CD4-positive, alpha-beta T cell (primary cell): ENCODE data around the gene MRPL43. TPM values are rescaled to one million over a fixed set of nuclear protein-coding genes. Genes with fewer than 3 reads are reported as not detected.

Experiments
- ATAC-seq: fragments of 200-7000 bp; cut with Tn5 transposase; one replicate; pipeline ENCODE4 v1.10.0; 2022; ENCODE audit warnings: mild to moderate bottlenecking; ENCODE audit not compliant: poor library complexity
- CTCF ChIA-PET: fragments of 350-600 bp; sonication (Branson Sonifier 250); formaldehyde crosslinking; loops from one replicate; lab custom pipeline; 2021; ENCODE audit warnings: antibody characterized with exemption, inconsistent platforms; lab: Charles Lee
- POLR2A ChIA-PET: fragments of 350-600 bp; sonication (Branson Sonifier 250); formaldehyde crosslinking; loops from one replicate; lab custom pipeline; 2021; ENCODE audit warnings: antibody characterized with exemption, inconsistent platforms; lab: Charles Lee
- DNase-seq, 14 experiments: peaks; one replicate each; pipeline ENCODE4 v3.0.0-alpha.2; 2013 to 2020; ENCODE audit warnings: mixed read lengths in 2 of 14
- H3K27ac ChIP-seq, 2 donors: one replicate each; pipeline versions ENCODE4 v1.5.1 to v1.7.0; 2013; ENCODE audit warnings: low read length in 2 of 2, low read depth in 1 of 2, mild to moderate bottlenecking in 1 of 2
- H3K27me3 ChIP-seq, 2 experiments: 1 replicate in 1 of 2; 2 replicates in 1 of 2; pipeline versions ENCODE4 v1.6.1 to v1.7.0; 2013; ENCODE audit warnings: low read length in 2 of 2, control low read depth in 1 of 2, mild to moderate bottlenecking in 1 of 2, moderate library complexity in 1 of 2; ENCODE audit not compliant: insufficient read depth in 2 of 2, control insufficient read depth in 1 of 2
- H3K36me3 ChIP-seq: one replicate; pipeline ENCODE4 v1.6.1; 2013; ENCODE audit warnings: low read length, control low read depth; ENCODE audit not compliant: insufficient read depth
- H3K4me1 ChIP-seq: one replicate; pipeline ENCODE4 v1.6.1; 2013; ENCODE audit warnings: low read length, control low read depth; ENCODE audit not compliant: insufficient read depth
- H3K4me3 ChIP-seq: one replicate; pipeline ENCODE4 v1.5.1; 2013; ENCODE audit warnings: mild to moderate bottlenecking, low read length, moderate library complexity
- H3K9me3 ChIP-seq, 2 experiments: 1 replicate in 1 of 2; 2 replicates in 1 of 2; pipeline versions ENCODE4 v1.6.1 to v1.7.0; 2013; ENCODE audit warnings: low read length in 2 of 2, mild to moderate bottlenecking in 2 of 2, control low read depth in 1 of 2, moderate library complexity in 1 of 2; ENCODE audit not compliant: control insufficient read depth in 1 of 2, insufficient read depth in 1 of 2
- H3K27ac Mint-ChIP-seq: one replicate; pipeline ENCODE4 v1.8.0; 2020; ENCODE audit warnings: mixed read lengths
- H3K27me3 Mint-ChIP-seq: one replicate; pipeline ENCODE4 v1.8.0; 2021; ENCODE audit warnings: mixed read lengths
- H3K36me3 Mint-ChIP-seq: one replicate; pipeline ENCODE4 v1.8.0; 2021; ENCODE audit warnings: low read depth, mixed read lengths
- H3K4me1 Mint-ChIP-seq: one replicate; pipeline ENCODE4 v1.8.0; 2021; ENCODE audit warnings: low read depth, mixed read lengths
- H3K4me3 Mint-ChIP-seq: one replicate; pipeline ENCODE4 v1.8.0; 2020; ENCODE audit warnings: mild to moderate bottlenecking, mixed read lengths
- H3K9me3 Mint-ChIP-seq: one replicate; pipeline ENCODE4 v1.8.0; 2020; ENCODE audit warnings: mixed read lengths
- intact Hi-C, 2 experiments: fragments of 100-400 bp; cut with DNase I in 1 of 2; cut with micrococcal nuclease in 1 of 2; formaldehyde crosslinking; loops; one replicate each; pipeline versions ENCODE4 v1.15.1 to v1.9.0; 2023 to 2025; cut with DNase I, micrococcal nuclease
- total RNA-seq, 174 experiments: library from RNA in 2 of 174; stranded (reverse) in 2 of 174; gene quantifications; one replicate each; pipeline ENCODE4 v1.2.3 and lab custom pipeline; 2021 to 2026
- TF ChIP-seq, protein P1 (sequence below): fragments of 200-600 bp; IDR thresholded peaks from one replicate; pipeline ENCODE4 v1.8.0; 2022; ENCODE audit warnings: antibody characterized with exemption, mild to moderate bottlenecking

Gene MRPL43
- total RNA-seq, 2 experiments from 2014 or later: 28.5 to 31.0 TPM

DNA sequence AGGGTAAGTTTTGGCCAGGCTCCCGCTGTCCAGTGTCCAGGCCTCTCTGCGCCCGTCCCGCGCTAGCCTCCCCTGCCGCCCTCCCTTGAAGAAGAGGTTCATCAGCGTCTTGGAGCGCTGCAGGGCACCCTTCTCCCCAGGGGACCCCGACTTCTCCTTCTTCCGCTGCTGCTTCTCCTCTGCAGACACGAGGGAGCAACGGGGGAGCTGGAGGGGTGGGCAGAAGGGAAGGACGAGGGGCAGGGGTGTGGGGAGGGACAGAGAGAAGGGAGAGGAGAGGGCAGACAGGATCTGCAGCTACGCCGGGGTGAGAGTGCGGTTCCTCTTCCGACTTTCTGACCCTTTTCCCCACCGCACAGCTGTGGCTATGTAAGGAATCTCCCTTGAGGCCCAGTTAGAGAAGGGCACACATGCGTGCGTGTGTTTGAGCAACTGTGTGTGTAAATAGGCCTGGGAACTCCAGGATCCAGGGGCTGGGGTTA is 30.9 kb upstream of the MRPL43 start:
- CTCF ChIA-PET: interaction anchor here (0.9 to 2.5 kb wide), 9 partner anchors 9 to 62 kb away, joined by 3 to 14 read pairs (median 5); no protein-coding TSS in a partner anchor
- POLR2A ChIA-PET: interaction anchor here (0.7 kb wide), 1 partner anchor 14 kb away, joined by 3 read pairs; no protein-coding TSS in a partner anchor
- H3K9me3 ChIP-seq: no peaks in the 10 kb centered on the region
- H3K27ac ChIP-seq: no peak overlapping the region
- H3K36me3 Mint-ChIP-seq: no peaks in the 10 kb centered on the region
- ATAC-seq: no peak
- H3K27me3 Mint-ChIP-seq: peaks cover 73% of the 10 kb centered on the region
- no peak overlapping the region for H3K27ac Mint-ChIP-seq
- intact Hi-C loops: loop anchor here in 1 of 2 experiments (10.0 kb wide), 1 partner anchor 47 kb away; the partner anchor contains the start of gene KAZALD1
- no peaks in the 10 kb centered on the region for H3K36me3 ChIP-seq
- H3K4me1 Mint-ChIP-seq: peaks cover 14% of the 10 kb centered on the region
- TF ChIP-seq, protein P1, sequence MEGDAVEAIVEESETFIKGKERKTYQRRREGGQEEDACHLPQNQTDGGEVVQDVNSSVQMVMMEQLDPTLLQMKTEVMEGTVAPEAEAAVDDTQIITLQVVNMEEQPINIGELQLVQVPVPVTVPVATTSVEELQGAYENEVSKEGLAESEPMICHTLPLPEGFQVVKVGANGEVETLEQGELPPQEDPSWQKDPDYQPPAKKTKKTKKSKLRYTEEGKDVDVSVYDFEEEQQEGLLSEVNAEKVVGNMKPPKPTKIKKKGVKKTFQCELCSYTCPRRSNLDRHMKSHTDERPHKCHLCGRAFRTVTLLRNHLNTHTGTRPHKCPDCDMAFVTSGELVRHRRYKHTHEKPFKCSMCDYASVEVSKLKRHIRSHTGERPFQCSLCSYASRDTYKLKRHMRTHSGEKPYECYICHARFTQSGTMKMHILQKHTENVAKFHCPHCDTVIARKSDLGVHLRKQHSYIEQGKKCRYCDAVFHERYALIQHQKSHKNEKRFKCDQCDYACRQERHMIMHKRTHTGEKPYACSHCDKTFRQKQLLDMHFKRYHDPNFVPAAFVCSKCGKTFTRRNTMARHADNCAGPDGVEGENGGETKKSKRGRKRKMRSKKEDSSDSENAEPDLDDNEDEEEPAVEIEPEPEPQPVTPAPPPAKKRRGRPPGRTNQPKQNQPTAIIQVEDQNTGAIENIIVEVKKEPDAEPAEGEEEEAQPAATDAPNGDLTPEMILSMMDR: no peak
- no peak overlapping the region for H3K4me3 ChIP-seq
- H3K4me3 Mint-ChIP-seq: no peak overlapping the region
- DNase-seq: peak in 2 of 14 experiments; percentile 60 to 65
- H3K4me1 ChIP-seq: peaks cover 25% of the 10 kb centered on the region
- H3K9me3 Mint-ChIP-seq: no peaks in the 10 kb centered on the region
- H3K27me3 ChIP-seq: peaks cover 36 to 39% of the 10 kb centered on the region in 2 experiments

DNA sequence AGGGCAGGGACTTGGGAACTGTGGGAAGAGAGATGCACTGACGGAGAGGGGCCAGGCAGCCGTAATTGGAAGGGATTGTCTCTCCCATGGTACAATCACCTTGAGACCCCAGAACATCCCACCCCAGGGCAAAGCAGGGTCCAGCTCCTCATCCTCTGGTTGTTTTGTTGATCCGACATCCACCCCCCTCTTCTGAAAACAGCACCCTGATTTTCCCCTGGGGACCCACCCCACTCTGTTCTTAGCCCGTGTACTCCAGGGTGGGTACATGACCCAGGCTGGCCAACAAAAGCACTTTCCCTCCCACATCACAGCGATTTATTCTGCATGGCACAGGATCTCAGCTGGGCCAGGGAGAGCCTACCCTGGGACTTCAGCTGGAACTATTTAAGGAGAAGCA is 29.5 kb upstream of the MRPL43 start:
- ChIA-PET POLR2A (interaction anchor here (1.2 kb wide), 1 partner anchor 17 kb away, joined by 3 read pairs; the partner anchor contains the start of gene LZTS2), CTCF (interaction anchor here (1.2 to 1.9 kb wide), 2 partner anchors 15 to 51 kb away, joined by 4 read pairs; no protein-coding TSS in a partner anchor)
- Histone ChIP-seq H3K4me3 (no peak overlapping the region), H3K36me3 (no peaks in the 10 kb centered on the region), H3K4me1 (peaks cover 32% of the 10 kb centered on the region), H3K27ac (no peak overlapping the region), H3K27me3 (peaks cover 36 to 39% of the 10 kb centered on the region in 2 experiments), H3K9me3 (no peaks in the 10 kb centered on the region)
- TF ChIP-seq, protein P1: no peak
- DNase-seq (no peak), ATAC-seq (no peak)
- H3K9me3 Mint-ChIP-seq: no peaks in the 10 kb centered on the region
- H3K27ac Mint-ChIP-seq: no peak overlapping the region
- intact Hi-C loops: loop anchor here in 1 of 2 experiments (10.0 kb wide), 1 partner anchor 48 kb away; the partner anchor contains the start of gene KAZALD1
- H3K4me3 Mint-ChIP-seq: no peak overlapping the region
- peaks cover 20% of the 10 kb centered on the region for H3K4me1 Mint-ChIP-seq
- H3K27me3 Mint-ChIP-seq: peaks cover 72% of the 10 kb centered on the region
- H3K36me3 Mint-ChIP-seq: no peaks in the 10 kb centered on the region

DNA sequence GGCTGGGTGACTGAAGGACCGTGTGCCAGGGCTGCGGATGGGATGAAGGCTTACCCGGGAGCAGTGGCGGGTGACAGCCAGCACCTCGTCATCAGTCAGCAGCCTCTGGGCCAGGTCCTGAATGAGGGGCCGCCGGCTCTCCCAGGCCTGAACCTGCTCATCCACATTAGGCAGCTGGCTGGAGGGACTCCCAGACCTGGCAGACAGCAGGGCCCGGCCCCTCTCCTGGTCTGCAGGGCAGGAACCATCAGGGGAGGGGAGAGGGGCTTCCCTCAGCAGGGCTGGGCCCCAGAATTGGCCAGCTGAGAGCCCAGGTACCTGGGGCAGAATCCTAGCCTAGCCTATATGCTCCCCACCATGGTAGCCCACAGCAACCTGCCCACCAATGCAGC is 28.3 kb upstream of the MRPL43 start:
- ATAC-seq: no peak
- H3K27me3 Mint-ChIP-seq: peaks cover 60% of the 10 kb centered on the region
- POLR2A ChIA-PET: interaction anchor here (1.2 kb wide), 1 partner anchor 15 kb away, joined by 3 read pairs; the partner anchor contains the start of gene LZTS2
- intact Hi-C loops: loop anchor here (2.0 to 10.0 kb wide), 2 partner anchors 49 to 453 kb away; partner anchors contain the start of gene KAZALD1 (in 1 of the 2)
- Histone ChIP-seq H3K27ac (no peak overlapping the region), H3K4me3 (no peak overlapping the region), H3K4me1 (peaks cover 32% of the 10 kb centered on the region), H3K9me3 (no peaks in the 10 kb centered on the region), H3K36me3 (no peaks in the 10 kb centered on the region), H3K27me3 (peaks cover 36 to 39% of the 10 kb centered on the region in 2 experiments)
- CTCF ChIA-PET: interaction anchor here (0.6 kb wide), 1 partner anchor 34 kb away, joined by 3 read pairs; no protein-coding TSS in a partner anchor
- H3K4me1 Mint-ChIP-seq: peaks cover 20% of the 10 kb centered on the region
- H3K27ac Mint-ChIP-seq: no peak overlapping the region
- no peak overlapping the region for H3K4me3 Mint-ChIP-seq
- TF ChIP-seq, protein P1: no peak
- no peaks in the 10 kb centered on the region for H3K36me3 Mint-ChIP-seq
- no peaks in the 10 kb centered on the region for H3K9me3 Mint-ChIP-seq
- DNase-seq: no peak
